Activated CD4-positive, alpha-beta T cell treated with anti-CD3 and anti-CD28 coated beads for 36 hours (primary cell): ENCODE data around the gene CLEC10A. TPM values are rescaled to one million over a fixed set of nuclear protein-coding genes. Genes with fewer than 3 reads are reported as not detected.
"Not testable (repeated sequence)": the region's sequence is repeated elsewhere in the genome, so short reads cannot be mapped to it uniquely, and the experiment has no call there.

Source experiments
- ATAC-seq: fragments of 200-7000 bp; cut with Tn5 transposase; one replicate; pipeline ENCODE4 v1.10.0; 2021; ENCODE audit warnings: mild to moderate bottlenecking, moderate library complexity
- CTCF ChIA-PET: fragments of 350-600 bp; sonication (Branson Sonifier 250); formaldehyde crosslinking; loops from one replicate; lab custom pipeline; 2021; ENCODE audit warnings: antibody characterized with exemption; lab: Charles Lee
- POLR2A ChIA-PET: fragments of 350-600 bp; sonication (Branson Sonifier 250); formaldehyde crosslinking; loops from one replicate; lab custom pipeline; 2021; ENCODE audit warnings: antibody characterized with exemption, inconsistent platforms; lab: Charles Lee
- DNase-seq: peaks from one replicate; pipeline ENCODE4 v3.0.0-alpha.2; 2020
- H3K27ac Mint-ChIP-seq: one replicate; pipeline ENCODE4 v1.8.0; 2021; ENCODE audit warnings: mixed read lengths
- H3K27me3 Mint-ChIP-seq: one replicate; pipeline ENCODE4 v1.8.0; 2021; ENCODE audit warnings: mixed read lengths
- H3K36me3 Mint-ChIP-seq: one replicate; pipeline ENCODE4 v1.8.0; 2021; ENCODE audit warnings: low read depth, mixed read lengths
- H3K4me1 Mint-ChIP-seq: one replicate; pipeline ENCODE4 v1.8.0; 2021; ENCODE audit warnings: mixed read lengths
- H3K4me3 Mint-ChIP-seq: one replicate; pipeline ENCODE4 v1.8.0; 2021; ENCODE audit warnings: mild to moderate bottlenecking, moderate library complexity, mixed read lengths
- H3K9me3 Mint-ChIP-seq: one replicate; pipeline ENCODE4 v1.8.0; 2021; ENCODE audit warnings: low read depth, mixed read lengths
- intact Hi-C, 2 experiments: fragments of 100-400 bp; cut with DNase I in 1 of 2; cut with micrococcal nuclease in 1 of 2; formaldehyde crosslinking; loops; one replicate each; pipeline versions ENCODE4 v1.14.2 to v1.15.1; 2022 to 2024; cut with DNase I, micrococcal nuclease
- total RNA-seq, 2 experiments: library from RNA; stranded (reverse); gene quantifications; one replicate each; pipeline ENCODE4 v1.2.3, GENCODE V29; 2021

CLEC10A gene
- total RNA-seq, 2 experiments from 2014 or later, result not detected

GRCh38 chr17:7088442-7088841 is 8.4 kb upstream of the CLEC10A start:
- ATAC-seq, POLR2A ChIA-PET, H3K27ac Mint-ChIP-seq, H3K9me3 Mint-ChIP-seq, H3K4me3 Mint-ChIP-seq, CTCF ChIA-PET, intact Hi-C loops, H3K36me3 Mint-ChIP-seq, H3K4me1 Mint-ChIP-seq, DNase-seq: not testable (repeated sequence)
- H3K27me3 Mint-ChIP-seq, result peaks cover 11% of the 10 kb centered on the region

- Mint-ChIP-seq H3K9me3 (no peaks in the 10 kb centered on the region), H3K4me3 (no peak overlapping the region), H3K27ac (no peak overlapping the region), H3K4me1 (peaks cover 21% of the 10 kb centered on the region), H3K36me3 (no peaks in the 10 kb centered on the region), H3K27me3 (peaks cover 9% of the 10 kb centered on the region)
- no peak for DNase-seq
- ATAC-seq, result no peak
- POLR2A ChIA-PET, result no interaction called here
- CTCF ChIA-PET, result no interaction called here
- intact Hi-C loops, result no loop called here
Measured at GRCh38 chr17:7084088-7084487, 4.0 kb upstream of the CLEC10A start.

- Mint-ChIP-seq H3K27ac (no peak overlapping the region), H3K4me1 (peaks cover 21% of the 10 kb centered on the region), H3K4me3 (no peak overlapping the region), H3K27me3 (peaks cover 7% of the 10 kb centered on the region), H3K36me3 (no peaks in the 10 kb centered on the region), H3K9me3 (no peaks in the 10 kb centered on the region)
- CTCF ChIA-PET, result no interaction called here
- intact Hi-C loops, result no loop called here
- no peak for DNase-seq
- POLR2A ChIA-PET, result no interaction called here
- no peak for ATAC-seq
Measured at GRCh38 chr17:7083592-7083991, 3.5 kb upstream of the CLEC10A start.

- Mint-ChIP-seq H3K4me3 (no peak overlapping the region), H3K27me3 (peaks cover 4% of the 10 kb centered on the region), H3K9me3 (no peaks in the 10 kb centered on the region), H3K36me3 (no peaks in the 10 kb centered on the region), H3K4me1 (peaks cover 21% of the 10 kb centered on the region), H3K27ac (no peak overlapping the region)
- peak; percentile 49 for ATAC-seq
- ChIA-PET CTCF (interaction anchor here (1.4 kb wide), 1 partner anchor 171 kb away, joined by 4 read pairs; no protein-coding TSS in a partner anchor), POLR2A (no interaction called here)
- peak; percentile 25 for DNase-seq
- intact Hi-C loops, result no loop called here
Measured at GRCh38 chr17:7081341-7082062, 1.5 kb upstream of the CLEC10A start.

- intact Hi-C loops, result no loop called here
- no peak for DNase-seq
- CTCF ChIA-PET, result interaction anchor here (0.7 kb wide), 1 partner anchor 58 kb away, joined by 3 read pairs; no protein-coding TSS in a partner anchor
- Mint-ChIP-seq H3K4me3 (no peak overlapping the region), H3K36me3 (no peaks in the 10 kb centered on the region), H3K4me1 (peaks cover 21% of the 10 kb centered on the region), H3K27ac (no peak overlapping the region), H3K9me3 (no peaks in the 10 kb centered on the region), H3K27me3 (peaks cover 1% of the 10 kb centered on the region)
- no peak for ATAC-seq
- POLR2A ChIA-PET, result no interaction called here
Measured at GRCh38 chr17:7080456-7081041, 498 bp upstream of the CLEC10A start.

GRCh38 chr17:7078711-7079110 is 1.3 kb downstream of the CLEC10A start:
- peak overlapping the region; percentile 3 for H3K27ac Mint-ChIP-seq
- no peaks in the 10 kb centered on the region for H3K36me3 Mint-ChIP-seq
- H3K4me1 Mint-ChIP-seq, result peaks cover 14% of the 10 kb centered on the region
- intact Hi-C loops, result no loop called here
- DNase-seq, result no peak
- CTCF ChIA-PET, result interaction anchor here (1.0 kb wide), 1 partner anchor 55 kb away, joined by 3 read pairs; no protein-coding TSS in a partner anchor
- H3K9me3 Mint-ChIP-seq, result no peaks in the 10 kb centered on the region
- ATAC-seq, result no peak
- POLR2A ChIA-PET, result no interaction called here
- H3K27me3 Mint-ChIP-seq, result no peaks in the 10 kb centered on the region
- no peak overlapping the region for H3K4me3 Mint-ChIP-seq

- Mint-ChIP-seq H3K4me3 (no peak overlapping the region), H3K36me3 (no peaks in the 10 kb centered on the region), H3K27ac (no peak overlapping the region), H3K9me3 (no peaks in the 10 kb centered on the region), H3K4me1 (peaks cover 10% of the 10 kb centered on the region), H3K27me3 (peaks cover 1% of the 10 kb centered on the region)
- DNase-seq, result no peak
- ATAC-seq, result no peak
- ChIA-PET CTCF (no interaction called here), POLR2A (no interaction called here)
- intact Hi-C loops, result no loop called here
Measured at GRCh38 chr17:7077911-7078546, 2.0 kb downstream of the CLEC10A start.

- ATAC-seq, result no peak
- Mint-ChIP-seq H3K27ac (no peak overlapping the region), H3K4me1 (no peaks in the 10 kb centered on the region), H3K9me3 (no peaks in the 10 kb centered on the region), H3K36me3 (no peaks in the 10 kb centered on the region), H3K27me3 (peaks cover 2% of the 10 kb centered on the region), H3K4me3 (no peak overlapping the region)
- ChIA-PET CTCF (interaction anchor here (0.7 to 1.2 kb wide), 3 partner anchors 14 to 67 kb away, joined by 3 to 4 read pairs (median 4); no protein-coding TSS in a partner anchor), POLR2A (no interaction called here)
- intact Hi-C loops, result no loop called here
- DNase-seq, result no peak
Measured at GRCh38 chr17:7074931-7075330, 5.1 kb downstream of the CLEC10A start.

GRCh38 chr17:7072406-7072805 is 7.6 kb downstream of the CLEC10A start:
- Mint-ChIP-seq H3K36me3 (no peaks in the 10 kb centered on the region), H3K9me3 (peaks cover 9% of the 10 kb centered on the region), H3K4me3 (no peak overlapping the region), H3K27ac (no peak overlapping the region), H3K4me1 (no peaks in the 10 kb centered on the region), H3K27me3 (peaks cover 2% of the 10 kb centered on the region)
- POLR2A ChIA-PET, result no interaction called here
- intact Hi-C loops, result no loop called here
- ATAC-seq (no peak), DNase-seq (no peak)
- CTCF ChIA-PET, result interaction anchor here (0.8 kb wide), 1 partner anchor 60 kb away, joined by 4 read pairs; no protein-coding TSS in a partner anchor

- DNase-seq, result no peak
- Mint-ChIP-seq H3K9me3 (peaks cover 9% of the 10 kb centered on the region), H3K27me3 (peaks cover 2% of the 10 kb centered on the region), H3K4me1 (no peaks in the 10 kb centered on the region), H3K36me3 (no peaks in the 10 kb centered on the region), H3K4me3 (no peak overlapping the region), H3K27ac (no peak overlapping the region)
- ATAC-seq, result no peak
- POLR2A ChIA-PET, result no interaction called here
- CTCF ChIA-PET, result no interaction called here
- intact Hi-C loops, result no loop called here
Measured at GRCh38 chr17:7070712-7071111, 9.3 kb downstream of the CLEC10A start.

GRCh38 chr17:7068268-7068667 is 11.8 kb downstream of the CLEC10A start:
- no peaks in the 10 kb centered on the region for H3K4me1 Mint-ChIP-seq
- peaks cover 9% of the 10 kb centered on the region for H3K9me3 Mint-ChIP-seq
- H3K4me3 Mint-ChIP-seq, result no peak overlapping the region
- no peak overlapping the region for H3K27ac Mint-ChIP-seq
- CTCF ChIA-PET, result no interaction called here
- no peaks in the 10 kb centered on the region for H3K36me3 Mint-ChIP-seq
- H3K27me3 Mint-ChIP-seq, result peaks cover 2% of the 10 kb centered on the region
- no peak for DNase-seq
- intact Hi-C loops, result no loop called here
- POLR2A ChIA-PET, result no interaction called here
- no peak for ATAC-seq
